Mononuclear cell (primary cell): Measurements from ENCODE around the gene CCDC12. TPM values are rescaled to one million over a fixed set of nuclear protein-coding genes. Genes with fewer than 3 reads are reported as not detected.
"Not testable (repeated sequence)": the region's sequence is repeated elsewhere in the genome, so short reads cannot be mapped to it uniquely, and the experiment has no call there.

ENCODE experiments used
- H3K27me3 ChIP-seq: 2 replicates; pipeline ENCODE4 v1.6.0; 2011; ENCODE audit warnings: low read length, control low read depth; ENCODE audit not compliant: insufficient read depth
- H3K4me1 ChIP-seq: 2 replicates; pipeline ENCODE4 v1.5.1; 2011; ENCODE audit warnings: mild to moderate bottlenecking, low read length, control low read depth; ENCODE audit not compliant: insufficient read depth
- H3K4me3 ChIP-seq: 2 replicates; pipeline ENCODE4 v1.5.1; 2011; ENCODE audit warnings: mild to moderate bottlenecking, low read length, moderate library complexity
- H3K9me3 ChIP-seq: 2 replicates; pipeline ENCODE4 v1.5.1; 2011; ENCODE audit warnings: low read depth, mild to moderate bottlenecking, control low read depth, low read length
- total RNA-seq: library from RNA; depleted of rRNA; stranded (reverse); fragments of >200 nt; gene quantifications from one replicate; pipeline ENCODE4 v1.2.3, GENCODE V29; 2012

CCDC12 gene
- total RNA-seq, 1 donor = 45.2 TPM

GRCh38 chr3:46964038-46964590 lies 12.4 kb downstream of the CCDC12 start:
- not testable (repeated sequence) for H3K4me3 ChIP-seq, H3K9me3 ChIP-seq, H3K27me3 ChIP-seq
- H3K4me1 ChIP-seq = peaks cover 70% of the 10 kb centered on the region

GRCh38 chr3:46962990-46963389 lies 13.6 kb downstream of the CCDC12 start:
- H3K4me1 ChIP-seq = peaks cover 70% of the 10 kb centered on the region
- H3K27me3 ChIP-seq = no peaks in the 10 kb centered on the region
- no peaks in the 10 kb centered on the region for H3K9me3 ChIP-seq
- no peak overlapping the region for H3K4me3 ChIP-seq

GRCh38 chr3:46962427-46962826 lies 14.1 kb downstream of the CCDC12 start:
- H3K9me3 ChIP-seq = no peaks in the 10 kb centered on the region
- no peak overlapping the region for H3K4me3 ChIP-seq
- H3K27me3 ChIP-seq = no peaks in the 10 kb centered on the region
- peaks cover 70% of the 10 kb centered on the region for H3K4me1 ChIP-seq

- Histone ChIP-seq H3K27me3 (no peaks in the 10 kb centered on the region), H3K4me1 (peaks cover 70% of the 10 kb centered on the region), H3K9me3 (no peaks in the 10 kb centered on the region), H3K4me3 (no peak overlapping the region)
These were observed 15.7 kb downstream of the CCDC12 start for GRCh38 chr3:46960835-46961234.

- no peaks in the 10 kb centered on the region for H3K27me3 ChIP-seq
These were observed 16.4 kb downstream of the CCDC12 start for GRCh38 chr3:46960081-46960701.

GRCh38 chr3:46959161-46959511 lies 17.4 kb downstream of the CCDC12 start:
- Histone ChIP-seq H3K4me1 (peaks cover 76% of the 10 kb centered on the region), H3K27me3 (no peaks in the 10 kb centered on the region), H3K9me3 (no peaks in the 10 kb centered on the region), H3K4me3 (no peak overlapping the region)

More at GRCh38 chr3:46960081-46960701, 16.4 kb downstream of the CCDC12 start:
- Histone ChIP-seq H3K9me3 (no peaks in the 10 kb centered on the region), H3K4me1 (peaks cover 70% of the 10 kb centered on the region), H3K4me3 (no peak overlapping the region)

- H3K9me3 ChIP-seq = no peaks in the 10 kb centered on the region
- no peak overlapping the region for H3K4me3 ChIP-seq
- H3K27me3 ChIP-seq = no peaks in the 10 kb centered on the region
- peaks cover 81% of the 10 kb centered on the region for H3K4me1 ChIP-seq
These were observed 17.9 kb downstream of the CCDC12 start for GRCh38 chr3:46958467-46959160.

GRCh38 chr3:46957092-46957820 lies 19.3 kb downstream of the CCDC12 start:
- Histone ChIP-seq H3K27me3 (no peaks in the 10 kb centered on the region), H3K4me3 (no peak overlapping the region), H3K9me3 (no peaks in the 10 kb centered on the region)

GRCh38 chr3:46955801-46956259 lies 20.7 kb downstream of the CCDC12 start:
- peaks cover 98% of the 10 kb centered on the region for H3K4me1 ChIP-seq
- H3K27me3 ChIP-seq = no peaks in the 10 kb centered on the region
- no peaks in the 10 kb centered on the region for H3K9me3 ChIP-seq
- no peak overlapping the region for H3K4me3 ChIP-seq

More at GRCh38 chr3:46957092-46957820, 19.3 kb downstream of the CCDC12 start:
- peaks cover 95% of the 10 kb centered on the region for H3K4me1 ChIP-seq

GRCh38 chr3:46955157-46955556 lies 21.4 kb downstream of the CCDC12 start:
- Histone ChIP-seq H3K27me3 (no peaks in the 10 kb centered on the region), H3K9me3 (no peaks in the 10 kb centered on the region), H3K4me3 (no peak overlapping the region), H3K4me1 (peaks cover 98% of the 10 kb centered on the region)

GRCh38 chr3:46954178-46954577 lies 22.4 kb downstream of the CCDC12 start:
- no peak overlapping the region for H3K4me3 ChIP-seq
- H3K9me3 ChIP-seq = no peaks in the 10 kb centered on the region
- no peaks in the 10 kb centered on the region for H3K27me3 ChIP-seq
- peaks cover 98% of the 10 kb centered on the region for H3K4me1 ChIP-seq

- H3K4me1 ChIP-seq = peaks cover 98% of the 10 kb centered on the region
- no peaks in the 10 kb centered on the region for H3K9me3 ChIP-seq
- no peaks in the 10 kb centered on the region for H3K27me3 ChIP-seq
- no peak overlapping the region for H3K4me3 ChIP-seq
These were observed 23.1 kb downstream of the CCDC12 start for GRCh38 chr3:46953234-46954010.

GRCh38 chr3:46952813-46953212 lies 23.7 kb downstream of the CCDC12 start:
- Histone ChIP-seq H3K9me3 (no peaks in the 10 kb centered on the region), H3K4me3 (no peak overlapping the region), H3K4me1 (peaks cover 98% of the 10 kb centered on the region), H3K27me3 (no peaks in the 10 kb centered on the region)

GRCh38 chr3:46950650-46951241 lies 25.8 kb downstream of the CCDC12 start:
- Histone ChIP-seq H3K4me1 (peaks cover 98% of the 10 kb centered on the region), H3K4me3 (no peak overlapping the region), H3K27me3 (no peaks in the 10 kb centered on the region), H3K9me3 (no peaks in the 10 kb centered on the region)
